HG02642 (cell line): ENCODE measurements around the gene C2orf78.

Experiments used
- ATAC-seq: cut with Tn5 transposase; IDR thresholded peaks from one replicate; pipeline ENCODE4 v1.9.1; 2021; ENCODE audit warnings: mild to moderate bottlenecking; ENCODE audit not compliant: unreplicated experiment, poor library complexity

C2orf78 gene

DNA sequence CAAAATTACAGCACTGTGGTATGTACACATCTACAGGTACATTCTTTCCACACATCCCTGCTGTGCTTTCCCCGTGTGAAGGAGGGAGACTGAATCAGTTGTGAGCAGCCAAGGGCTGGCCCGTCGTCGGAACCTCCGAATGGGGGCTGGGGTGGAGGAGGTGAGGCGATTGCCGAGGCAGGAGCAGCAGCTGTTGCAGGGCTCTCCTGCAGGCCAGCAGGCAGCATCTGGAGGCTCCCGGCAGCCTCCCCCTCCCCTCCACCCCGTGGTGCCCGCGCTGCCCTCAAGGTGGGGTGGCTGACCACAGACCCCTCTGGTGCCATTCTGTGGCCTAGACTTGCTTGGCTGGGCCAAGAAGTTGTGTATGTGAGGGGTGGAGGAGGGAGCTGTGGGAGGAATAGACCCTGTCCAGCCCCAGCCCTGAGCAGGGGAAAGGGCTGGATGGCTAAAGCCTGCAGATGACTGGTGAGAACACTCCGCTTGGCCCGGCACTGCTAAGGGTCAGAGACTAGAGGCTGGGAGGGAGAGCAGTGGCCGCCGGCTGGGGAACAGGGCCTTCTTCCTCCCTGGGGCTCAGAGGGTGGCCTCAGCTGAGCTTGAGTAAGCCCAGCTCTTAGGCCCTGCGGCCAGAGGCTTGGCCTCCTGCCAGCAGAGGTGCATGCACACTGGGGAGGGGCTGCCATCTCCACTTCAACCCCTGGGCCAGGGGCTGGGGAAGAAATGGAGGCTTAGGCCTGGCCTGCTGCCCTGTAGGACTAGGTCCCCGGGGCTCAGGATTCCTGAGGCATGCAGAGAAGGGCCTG lies 52.4 kb downstream of the C2orf78 start:
- no peak for ATAC-seq

- ATAC-seq: no peak
Observed at GRCh38 chr2:73837847-73838585, 54.0 kb downstream of the C2orf78 start.

GRCh38 chr2:73838889-73839534 lies 55.0 kb downstream of the C2orf78 start:
- ATAC-seq: no peak

DNA sequence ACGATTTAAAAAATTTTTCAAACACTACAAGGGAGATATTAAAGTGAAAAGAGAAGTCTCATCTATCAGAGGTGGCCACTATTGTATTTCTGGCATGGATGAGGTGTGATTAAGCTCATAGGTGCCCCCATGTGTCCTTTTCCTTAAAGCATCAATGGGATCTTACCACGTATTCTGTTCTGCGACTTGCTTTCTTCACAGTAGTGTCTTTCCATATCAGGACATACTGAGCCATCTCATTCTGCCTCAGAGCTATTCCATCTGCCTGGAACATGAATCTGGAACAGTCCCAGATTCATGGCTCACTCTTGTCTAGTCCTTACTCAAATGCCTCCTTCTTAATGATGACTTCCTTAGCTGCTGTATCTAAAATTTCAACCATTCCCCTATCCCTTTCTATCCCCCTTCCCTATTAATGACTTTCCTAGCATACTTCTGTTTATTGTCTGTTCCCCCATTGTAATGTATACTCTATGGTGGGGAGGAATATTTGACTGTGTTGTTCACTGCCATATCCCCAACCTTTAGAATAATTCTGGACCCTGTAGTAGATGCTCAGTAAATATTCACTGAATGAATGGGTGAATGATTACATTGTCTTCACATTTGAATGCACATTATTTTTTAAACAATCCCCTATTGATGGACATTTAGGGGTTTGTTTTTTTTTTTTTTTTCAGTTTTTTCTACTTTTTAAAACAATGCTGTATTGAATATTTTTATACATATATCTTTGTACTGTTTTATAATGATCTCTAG lies 55.8 kb downstream of the C2orf78 start:
- no peak for ATAC-seq

- ATAC-seq: no peak
Observed at GRCh38 chr2:73841912-73842738, 58.1 kb downstream of the C2orf78 start.

DNA sequence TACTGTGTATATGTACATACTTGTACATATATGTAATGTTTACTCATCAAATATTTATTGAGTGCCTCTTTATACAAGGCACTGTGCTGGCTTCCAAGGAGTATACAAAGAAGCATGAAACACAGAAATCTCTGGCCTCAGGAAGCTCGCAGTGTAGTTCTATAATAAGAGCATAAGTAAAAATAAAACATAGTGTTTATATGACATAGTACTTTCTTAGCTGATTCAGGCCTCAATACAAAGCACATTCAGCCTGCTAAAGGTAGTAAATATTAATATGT lies 58.7 kb downstream of the C2orf78 start:
- no peak for ATAC-seq

DNA sequence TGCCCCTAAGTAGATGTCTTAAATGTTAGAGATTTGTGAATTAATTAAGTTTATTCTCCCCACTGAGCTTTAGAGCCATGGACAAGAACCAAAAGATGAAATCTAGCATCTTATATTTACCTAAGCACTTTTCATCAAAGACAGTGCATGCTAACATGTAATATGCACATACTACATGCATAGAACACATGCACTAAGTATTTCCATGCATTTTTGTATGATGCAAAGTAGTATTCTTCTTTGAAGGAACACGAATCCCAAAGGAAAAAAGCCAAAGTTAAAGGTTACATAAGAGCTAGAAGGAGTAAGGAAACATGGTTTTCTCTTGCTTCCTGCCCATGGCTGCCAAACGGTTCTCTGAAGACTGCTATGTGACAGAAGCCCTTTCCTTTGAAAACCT lies 60.1 kb downstream of the C2orf78 start:
- ATAC-seq: no peak

DNA sequence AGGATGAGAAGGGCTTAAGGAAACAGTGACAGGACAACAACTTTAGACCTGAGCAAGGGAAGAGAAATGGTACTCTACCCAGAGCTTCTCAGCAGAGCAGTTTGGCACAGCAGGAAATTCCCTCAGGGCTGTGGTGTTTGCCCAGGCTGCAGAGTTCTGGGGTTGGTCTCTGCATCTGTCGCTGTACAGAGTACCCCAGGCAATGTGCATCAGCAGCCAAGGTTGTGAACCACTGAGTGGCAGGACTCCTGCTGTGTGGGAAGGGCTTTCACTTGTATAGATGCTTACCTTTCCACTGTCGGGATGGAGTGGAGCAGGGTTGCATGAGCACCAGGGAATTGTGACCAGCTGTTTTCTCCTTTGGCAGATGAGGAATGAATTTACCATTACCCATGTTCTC lies 66.0 kb downstream of the C2orf78 start:
- ATAC-seq: no peak

DNA sequence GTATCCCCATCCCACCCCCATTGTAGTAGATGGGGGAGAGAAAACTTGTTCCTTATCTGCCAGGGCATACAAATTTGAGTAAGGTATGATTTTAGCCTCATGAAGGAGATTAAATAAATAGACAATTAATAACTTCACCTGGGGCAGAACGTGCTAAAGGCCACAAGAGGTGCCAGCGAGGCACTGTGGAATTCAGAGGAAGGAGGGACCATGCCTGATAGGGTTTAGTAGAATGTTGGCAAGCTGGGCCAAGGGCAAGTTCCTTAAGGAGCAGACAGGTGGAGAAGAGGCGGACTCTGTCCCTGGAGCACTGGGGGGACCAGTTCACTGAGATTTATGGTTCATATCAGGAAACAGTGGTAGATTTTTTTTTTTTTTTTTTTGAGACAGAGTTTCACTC lies 67.3 kb downstream of the C2orf78 start:
- no peak for ATAC-seq

DNA sequence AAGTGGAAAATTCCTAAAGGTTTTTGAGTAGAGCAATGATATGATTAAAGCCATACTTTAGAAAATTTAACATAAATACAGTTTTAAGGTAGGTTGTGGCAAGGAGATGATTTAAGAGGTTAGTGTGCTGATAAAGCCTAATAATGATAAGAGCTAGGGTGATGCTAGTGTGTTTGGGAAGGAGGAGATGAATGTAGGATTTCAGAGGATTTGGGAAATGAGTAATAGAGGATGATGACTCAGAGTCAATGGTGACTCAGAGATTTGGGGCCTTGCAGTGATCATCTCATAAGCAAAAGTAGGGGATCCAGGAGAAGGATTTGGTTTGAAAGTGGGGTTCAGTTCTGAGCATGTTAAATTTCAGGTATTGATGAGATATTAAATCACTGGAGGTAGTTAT lies 68.0 kb downstream of the C2orf78 start:
- no peak for ATAC-seq

GRCh38 chr2:73855526-73855925 lies 71.5 kb downstream of the C2orf78 start:
- ATAC-seq: no peak

- no peak for ATAC-seq
Observed at GRCh38 chr2:73856214-73856613, 72.2 kb downstream of the C2orf78 start.

DNA sequence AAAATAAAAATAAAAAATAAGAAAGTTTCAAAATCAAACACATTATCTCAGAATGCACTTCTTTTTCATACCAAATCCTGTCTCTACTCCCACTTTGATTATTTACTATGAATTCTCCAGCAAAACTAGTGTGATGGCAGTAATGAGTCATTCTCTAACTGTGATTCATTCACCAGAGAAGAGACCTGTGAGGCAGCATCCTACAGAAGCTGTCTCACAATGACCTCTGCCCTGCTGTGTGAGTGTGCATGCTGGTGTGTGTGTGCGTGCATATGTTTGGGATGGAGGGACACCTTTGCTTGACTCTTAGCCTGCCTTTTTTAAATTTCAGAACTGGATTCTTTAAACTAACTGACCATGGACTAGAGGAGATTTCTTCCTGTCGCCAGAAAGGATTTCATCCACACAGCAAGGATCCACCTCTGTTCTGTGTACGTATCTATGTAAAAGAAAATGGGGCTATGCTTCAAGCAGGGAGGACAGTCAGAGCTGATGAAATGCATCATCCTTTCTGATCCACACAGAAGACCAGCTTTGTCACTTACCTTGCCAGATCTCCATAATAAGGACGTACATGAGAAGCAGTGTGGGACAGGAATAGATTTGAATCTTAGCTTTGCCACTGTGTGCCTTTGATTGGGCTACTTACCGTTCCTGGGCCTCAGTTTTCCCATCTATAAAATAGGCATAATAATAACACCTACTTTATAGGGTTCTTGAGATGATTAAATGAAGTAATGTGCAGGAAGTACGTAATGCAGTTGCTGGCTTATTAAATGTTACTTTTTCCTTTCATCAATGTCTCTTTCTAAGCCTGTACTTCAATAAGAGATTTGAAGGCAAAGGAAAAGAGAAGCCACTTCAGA lies 76.0 kb downstream of the C2orf78 start:
- ATAC-seq: no peak

DNA sequence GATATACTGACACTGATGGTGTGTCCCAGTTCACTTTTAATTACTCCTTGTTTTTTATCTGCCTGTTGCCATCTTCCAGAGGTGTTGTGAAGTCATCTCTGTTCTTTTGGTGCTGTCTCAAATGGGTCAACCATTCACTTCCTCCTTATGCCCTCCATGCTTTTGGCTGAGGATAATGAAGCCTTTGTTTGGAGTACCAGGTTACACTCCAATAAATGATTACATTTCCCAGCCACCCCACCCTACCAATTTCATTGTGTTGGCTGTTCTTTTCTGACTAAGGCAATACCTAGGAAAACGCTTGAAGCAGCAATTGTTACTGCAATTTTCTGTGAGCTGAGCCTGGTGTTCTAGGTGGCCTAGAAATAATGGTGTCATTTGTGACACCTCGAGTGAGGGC lies 79.0 kb downstream of the C2orf78 start:
- no peak for ATAC-seq
